H1 (cell line): ENCODE data around the gene GNG8. TPM values are rescaled to one million over a fixed set of nuclear protein-coding genes. Genes with fewer than 3 reads are reported as not detected.

ENCODE experiments used
- CTCF ChIA-PET: fragments of 300-600 bp; sonication (Branson Sonifier 250); formaldehyde crosslinking; loops from one replicate; lab custom pipeline; 2021; ENCODE audit not compliant: partially characterized antibody; lab: Charles Lee
- POLR2A ChIA-PET: fragments of 300-600 bp; sonication (Branson Sonifier 250); formaldehyde crosslinking; loops from one replicate; lab custom pipeline; 2021; ENCODE audit warnings: inconsistent platforms; ENCODE audit not compliant: partially characterized antibody; lab: Charles Lee
- DNase-seq, 2 experiments: peaks; one replicate each; pipeline versions ENCODE4 v3.0.0 to v3.0.0-alpha.2; 2010 to 2022; ENCODE audit warnings: low spot score in 2 of 2, low read depth in 1 of 2, mixed read lengths in 1 of 2
- FAIRE-seq: peaks from 2 replicates; lab custom pipeline; 2011; peaks lifted over from hg19 to GRCh38; lab: Jason Lieb, UNC
- H2AFZ ChIP-seq: 2 replicates; pipeline ENCODE4 v1.8.1; 2012; ENCODE audit warnings: low read length, inconsistent platforms
- H2AK5ac ChIP-seq: 2 replicates; pipeline ENCODE4 v1.6.1; 2013; ENCODE audit warnings: low read depth, low read length
- H2BK120ac ChIP-seq: replicated peaks from 2 replicates; pipeline ENCODE3; 2013; ENCODE audit warnings: low read depth, low read length, inconsistent platforms
- H2BK12ac ChIP-seq: 2 replicates; pipeline ENCODE4 v1.6.1; 2013; ENCODE audit warnings: low read depth, low read length
- H2BK15ac ChIP-seq: 2 replicates; pipeline ENCODE4 v1.6.1; 2013; ENCODE audit warnings: low read length
- H2BK20ac ChIP-seq: 2 replicates; pipeline ENCODE4 v1.6.1; 2013; ENCODE audit warnings: low read length
- H2BK5ac ChIP-seq: 2 replicates; pipeline ENCODE4 v1.6.1; 2013; ENCODE audit warnings: low read depth, low read length
- H3K14ac ChIP-seq: 2 replicates; pipeline ENCODE4 v1.6.1; 2013; ENCODE audit warnings: inconsistent platforms; ENCODE audit not compliant: insufficient read length
- H3K18ac ChIP-seq: 2 replicates; pipeline ENCODE4 v1.6.1; 2013; ENCODE audit warnings: low read length; ENCODE audit errors: extremely low read depth
- H3K23ac ChIP-seq: 2 replicates; pipeline ENCODE4 v1.6.1; 2013; ENCODE audit warnings: inconsistent platforms; ENCODE audit not compliant: insufficient read length
- H3K23me2 ChIP-seq: 2 replicates; pipeline ENCODE4 v1.6.1; 2013; ENCODE audit warnings: low read depth, low read length
- H3K27ac ChIP-seq: 2 replicates; pipeline ENCODE4 v1.6.1; 2011; ENCODE audit warnings: low read depth, low read length, inconsistent platforms
- H3K27me3 ChIP-seq, 4 experiments: replicated peaks in 1 of 4; 1 replicate in 1 of 4; 2 replicates in 3 of 4; pipeline versions ENCODE4 v1.6.1 to v1.8.1; 2011 to 2013; ENCODE audit warnings: low read length in 3 of 4, mild to moderate bottlenecking in 3 of 4, inconsistent platforms in 2 of 4, mixed read lengths in 2 of 4, moderate library complexity in 1 of 4; ENCODE audit not compliant: control insufficient read depth in 3 of 4, insufficient read depth in 3 of 4; ENCODE audit errors: extremely low read depth in 1 of 4
- H3K36me3 ChIP-seq, 4 experiments: 2 replicates each; pipeline versions ENCODE4 v1.6.1 to v1.8.1; 2011 to 2013; ENCODE audit warnings: mild to moderate bottlenecking in 4 of 4, low read length in 3 of 4, moderate library complexity in 2 of 4, control low read depth in 1 of 4, inconsistent platforms in 1 of 4; ENCODE audit not compliant: insufficient read depth in 4 of 4, control insufficient read depth in 2 of 4
- H3K4ac ChIP-seq: replicated peaks from 2 replicates; pipeline ENCODE3; 2013; ENCODE audit warnings: low read length, low read depth, mixed read lengths, inconsistent platforms; ENCODE audit not compliant: insufficient read length
- H3K4me1 ChIP-seq, 4 experiments: replicated peaks in 1 of 4; 1 replicate in 1 of 4; 2 replicates in 3 of 4; pipeline versions ENCODE4 v1.6.1 to v1.8.1; 2011 to 2013; ENCODE audit warnings: low read length in 3 of 4, inconsistent platforms in 2 of 4, mixed read lengths in 1 of 4; ENCODE audit not compliant: insufficient read depth in 4 of 4, control insufficient read depth in 3 of 4
- H3K4me2 ChIP-seq, 2 experiments: 2 replicates each; pipeline versions ENCODE4 v1.6.1 to v1.8.1; 2011 to 2013; ENCODE audit warnings: low read depth in 2 of 2, low read length in 2 of 2, control low read depth in 1 of 2, inconsistent platforms in 1 of 2, mild to moderate bottlenecking in 1 of 2; ENCODE audit not compliant: insufficient read depth in 1 of 2
- H3K4me3 ChIP-seq, 4 experiments: fragments of 200-600, 300-600 bp in 1 of 4; sonication (generic), shearing (Covaris generic), sonication (Bioruptor Twin) in 1 of 4; 2 replicates each; pipeline versions ENCODE4 v1.5.1 to v1.8.1; 2011 to 2016; ENCODE audit warnings: low read length in 4 of 4, low read depth in 3 of 4, control low read depth in 2 of 4, inconsistent platforms in 2 of 4, mild to moderate bottlenecking in 2 of 4, mixed read lengths in 1 of 4, moderate library complexity in 1 of 4; ENCODE audit not compliant: insufficient read depth in 2 of 4; ENCODE audit errors: extremely low read depth in 1 of 4
- H3K56ac ChIP-seq: replicated peaks from 2 replicates; pipeline ENCODE3; 2013; ENCODE audit warnings: low read depth, mild to moderate bottlenecking, mixed read lengths, low read length, inconsistent platforms; ENCODE audit not compliant: insufficient read length
- H3K79me1 ChIP-seq: 2 replicates; pipeline ENCODE4 v1.6.1; 2013; ENCODE audit warnings: low read depth, low read length, control low read depth
- H3K79me2 ChIP-seq, 2 experiments: 2 replicates each; pipeline versions ENCODE4 v1.6.1 to v1.8.1; 2012 to 2013; ENCODE audit warnings: low read length in 2 of 2, mild to moderate bottlenecking in 2 of 2, inconsistent platforms in 1 of 2; ENCODE audit not compliant: insufficient read depth in 2 of 2, control insufficient read depth in 1 of 2
- H3K9ac ChIP-seq, 4 experiments: replicated peaks in 1 of 4; 1 replicate in 1 of 4; 2 replicates in 3 of 4; pipeline versions ENCODE4 v1.6.1 to v1.8.1; 2011 to 2013; ENCODE audit warnings: low read depth in 3 of 4, low read length in 3 of 4, control low read depth in 2 of 4, mild to moderate bottlenecking in 2 of 4, moderate library complexity in 2 of 4, inconsistent platforms in 1 of 4; ENCODE audit errors: extremely low read depth in 1 of 4
- H3K9me3 ChIP-seq, 2 experiments: 2 replicates each; pipeline versions ENCODE4 v1.6.1 to v1.8.1; 2012 to 2013; ENCODE audit warnings: mild to moderate bottlenecking in 2 of 2, moderate library complexity in 2 of 2, control low read depth in 1 of 2, inconsistent platforms in 1 of 2, low read depth in 1 of 2, low read length in 1 of 2, mixed read lengths in 1 of 2; ENCODE audit not compliant: insufficient read depth in 2 of 2
- H4K20me1 ChIP-seq, 2 experiments: replicated peaks in 1 of 2; 2 replicates each; pipeline versions ENCODE3 to v1.8.1; 2011 to 2013; ENCODE audit warnings: inconsistent platforms in 2 of 2, low read length in 2 of 2, mild to moderate bottlenecking in 1 of 2; ENCODE audit not compliant: insufficient read depth in 2 of 2, control insufficient read depth in 1 of 2
- H4K5ac ChIP-seq: 2 replicates; pipeline ENCODE4 v1.6.1; 2013; ENCODE audit warnings: low read length, low read depth, mixed read lengths, inconsistent platforms; ENCODE audit not compliant: insufficient read length
- H4K8ac ChIP-seq: 2 replicates; pipeline ENCODE4 v1.8.0; 2013; ENCODE audit warnings: mild to moderate bottlenecking, moderate library complexity, low read length, inconsistent platforms; ENCODE audit not compliant: insufficient read depth; ENCODE audit errors: extremely low read depth
- H4K91ac ChIP-seq: replicated peaks from 2 replicates; pipeline ENCODE3; 2013; ENCODE audit warnings: low read length, mixed read lengths, inconsistent platforms; ENCODE audit not compliant: insufficient read length
- BCL11A ChIP-seq, 2 experiments: IDR thresholded peaks; one replicate each; pipeline ENCODE4 v1.6.1; 2011; ENCODE audit warnings: low read depth in 2 of 2, low read length in 2 of 2, mild to moderate bottlenecking in 2 of 2
- BRCA1 ChIP-seq: IDR thresholded peaks from 2 replicates; pipeline ENCODE4 v1.6.1; 2012; ENCODE audit warnings: low read depth, low read length, improper control_type of control experiment
- CBX8 ChIP-seq: fragments of 300-800, 300-1000 bp; sonication (generic); IDR thresholded peaks from 2 replicates; pipeline ENCODE4 v1.7.1; 2016; ENCODE audit warnings: low read depth, low read length, borderline replicate concordance
- CHD2 ChIP-seq: IDR thresholded peaks from 2 replicates; pipeline ENCODE4 v1.6.1; 2012; ENCODE audit warnings: low read length, improper control_type of control experiment
- EGR1 ChIP-seq: IDR thresholded peaks from 2 replicates; pipeline ENCODE4 v1.6.1; 2011; ENCODE audit warnings: low read depth, low read length, borderline replicate concordance
- GTF2F1 ChIP-seq: IDR thresholded peaks from 2 replicates; pipeline ENCODE4 v1.6.1; 2012; ENCODE audit warnings: low read depth, low read length, improper control_type of control experiment, borderline replicate concordance
- HDAC6 ChIP-seq: IDR thresholded peaks from one replicate; pipeline ENCODE4 v1.7.1; 2012; ENCODE audit warnings: low read depth, mild to moderate bottlenecking, inconsistent platforms, low read length, moderate library complexity
- KDM5A ChIP-seq: fragments of 200-600 bp; IDR thresholded peaks from 2 replicates; pipeline ENCODE4 v1.7.1; 2012; ENCODE audit warnings: mild to moderate bottlenecking, low read length, inconsistent platforms, mixed read lengths
- POLR2A ChIP-seq, 2 experiments: IDR thresholded peaks; 1 replicate in 1 of 2; 2 replicates in 1 of 2; pipeline ENCODE4 v1.6.1; 2011; ENCODE audit warnings: low read depth in 2 of 2, low read length in 2 of 2, mild to moderate bottlenecking in 2 of 2; ENCODE audit errors: control extremely low read depth in 1 of 2
- SIRT6 ChIP-seq: IDR thresholded peaks from one replicate; pipeline ENCODE4 v1.7.1; 2012; ENCODE audit warnings: low read length, inconsistent platforms
- SIX5 ChIP-seq: IDR thresholded peaks from 2 replicates; pipeline ENCODE4 v1.6.1; 2011; ENCODE audit warnings: mild to moderate bottlenecking, low read depth, low read length
- SUZ12 ChIP-seq: fragments of 200-600 bp; sonication (generic); IDR thresholded peaks from 2 replicates; pipeline ENCODE4 v1.6.1; 2012; ENCODE audit warnings: mild to moderate bottlenecking, inconsistent platforms, low read length, moderate library complexity, mixed read lengths
- TAF7 ChIP-seq: optimal IDR thresholded peaks from 2 replicates; pipeline ENCODE3; 2011; ENCODE audit warnings: low read depth, mild to moderate bottlenecking, inconsistent platforms, low read length, moderate library complexity, borderline replicate concordance
- TBP ChIP-seq: IDR thresholded peaks from 2 replicates; pipeline ENCODE4 v1.6.1; 2011; ENCODE audit warnings: low read depth, low read length, improper control_type of control experiment
- TCF12 ChIP-seq: IDR thresholded peaks from 2 replicates; pipeline ENCODE4 v1.6.1; 2011; ENCODE audit warnings: low read depth, mild to moderate bottlenecking, low read length
- YY1 ChIP-seq: IDR thresholded peaks from 2 replicates; pipeline ENCODE4 v1.6.1; 2011; ENCODE audit warnings: low read depth, mild to moderate bottlenecking, low read length
- ZNF274 ChIP-seq: IDR thresholded peaks from 2 replicates; pipeline ENCODE4 v1.7.0; 2012; ENCODE audit warnings: low read length, borderline replicate concordance; ENCODE audit errors: extremely low read depth
- WGBS, 2 experiments: shearing (Covaris generic) in 1 of 2; methylation state at CpG; one replicate each; pipeline versions ENCODE4 v1.1.6 to v1.1.7; 2013 to 2015; ENCODE audit warnings: low lambda C conversion rate in 2 of 2, mixed read lengths in 2 of 2, inconsistent platforms in 1 of 2, low coverage in 1 of 2, missing lambda C conversion rate in 1 of 2; ENCODE audit not compliant: insufficient replicate concordance in 2 of 2, insufficient coverage in 1 of 2, insufficient read length in 1 of 2; ENCODE audit errors: extremely low coverage in 1 of 2, missing lambda C conversion rate in 1 of 2; 5-methylcytosine and 5-hydroxymethylcytosine counted together
- polyA plus RNA-seq, 7 experiments: library from polyadenylated mRNA; depleted of rRNA in 3 of 7; stranded (reverse) in 5 of 7; unstranded in 2 of 7; fragments of >200 nt in 5 of 7; fragments of 200-250 nt in 2 of 7; gene quantifications; 1 replicate in 5 of 7; 2 replicates in 1 of 7; 4 replicates in 1 of 7; pipeline versions ENCODE4 v1.2.1 to v1.2.3, GENCODE V29; 2011 to 2013; ENCODE audit warnings: missing spikeins in 2 of 7, mixed read lengths in 2 of 7
- total RNA-seq: library from RNA; stranded (reverse); fragmentation: NEBNext Ultra II Directional; extraction: Animal tissue kit (Norgen Biotek cat#: 25700); gene quantifications from 2 replicates; pipeline ENCODE4 v1.2.1, GENCODE V29; 2021

The GNG8 gene
- total and polyA plus RNA-seq, 2 of the 8 experiments (the other 6 are each of a cell fraction or from before 2014, with no cell fraction given) = not detected

DNA sequence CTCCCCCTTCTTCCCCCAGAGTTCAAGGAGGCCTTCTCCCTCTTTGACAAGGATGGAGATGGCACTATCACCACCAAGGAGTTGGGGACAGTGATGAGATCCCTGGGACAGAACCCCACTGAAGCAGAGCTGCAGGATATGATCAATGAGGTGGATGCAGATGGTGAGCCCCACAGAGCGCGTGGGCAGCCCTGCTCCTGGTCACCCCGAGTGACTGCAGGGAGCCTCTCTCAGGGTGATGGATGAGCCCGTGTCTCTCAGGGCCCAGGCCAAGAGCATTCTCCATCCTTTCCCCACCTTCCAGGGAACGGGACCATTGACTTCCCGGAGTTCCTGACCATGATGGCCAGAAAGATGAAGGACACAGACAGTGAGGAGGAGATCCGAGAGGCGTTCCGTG, 27.8 kb downstream of the GNG8 start:
- Histone ChIP-seq H2BK15ac (no peak overlapping the region), H3K56ac (no peak overlapping the region), H3K27me3 (no peaks in the 10 kb centered on the region), H3K4me1 (peaks cover 0 to 11% (median 2%) of the 10 kb centered on the region in 4 experiments; a peak in 4 of 7 replicates), H4K5ac (no peak overlapping the region), H2BK5ac (no peak overlapping the region), H3K4me2 (no peak overlapping the region), H2AK5ac (no peak overlapping the region), H3K23ac (no peak overlapping the region), H3K9ac (no peak overlapping the region), H3K27ac (no peak overlapping the region), H2BK120ac (no peak overlapping the region), H4K91ac (no peak overlapping the region), H3K23me2 (no peaks in the 10 kb centered on the region), H3K36me3 (peaks cover 16 to 44% (median 40%) of the 10 kb centered on the region in 4 experiments; a peak in 7 of 8 replicates), H4K20me1 (peaks cover 14 to 29% of the 10 kb centered on the region in 2 experiments), H4K8ac (no peak overlapping the region), H3K79me2 (peaks cover 5 to 18% of the 10 kb centered on the region in 2 experiments), H3K79me1 (peaks cover 10% of the 10 kb centered on the region), H3K18ac (no peak overlapping the region), H2BK20ac (no peak overlapping the region), H2BK12ac (no peak overlapping the region), H2AFZ (no peak overlapping the region), H3K9me3 (no peaks in the 10 kb centered on the region), H3K14ac (no peak overlapping the region), H3K4me3 (no peak overlapping the region), H3K4ac (no peak overlapping the region)
- DNase-seq (no peak), FAIRE-seq (no peak)
- WGBS, 2 experiments = 93% methylated on average over 9 of the region's 9 CpGs; no CpG with 5 or more reads in 1 of the 2 experiments
- CTCF ChIA-PET = interaction anchor here (2.8 kb wide), 1 partner anchor 8 kb away, joined by 21 read pairs; no protein-coding TSS in a partner anchor
- POLR2A ChIA-PET = interaction anchor here (1.7 to 2.2 kb wide), 2 partner anchors 13 to 18 kb away, joined by 4 to 7 read pairs; no protein-coding TSS in a partner anchor
- TF ChIP-seq EGR1 = no peak
- no peak for TF ChIP-seq HDAC6
- TF ChIP-seq TCF12 = no peak
- no peak for TF ChIP-seq CHD2
- TF ChIP-seq YY1 = no peak
- no peak for TF ChIP-seq GTF2F1
- TF ChIP-seq POLR2A (IDR thresholded peaks at IDR 0.05; ENCODE audit: control extremely low read depth in 1 of 2, low read depth in 2 of 2, low read length in 2 of 2) = no peak
- no peak for TF ChIP-seq KDM5A
- TF ChIP-seq SIX5 = no peak
- no peak for TF ChIP-seq SIRT6
- no peak for TF ChIP-seq BCL11A (IDR thresholded peaks at IDR 0.05; ENCODE audit: low read depth in 2 of 2, low read length in 2 of 2)
- no peak for TF ChIP-seq SUZ12
- TF ChIP-seq ZNF274 = no peak
- TF ChIP-seq TBP = no peak
- TF ChIP-seq CBX8 = no peak
- TF ChIP-seq TAF7 = no peak
- TF ChIP-seq BRCA1 = no peak
